HL-60 (cell line): ENCODE measurements around the gene WNT10A.

Experiments
- DNase-seq, 2 experiments: peaks; one replicate each; pipeline ENCODE4 v3.0.0-alpha.2; 2010 to 2020; ENCODE audit warnings: low read depth in 1 of 2, low spot score in 1 of 2
- H3K27ac ChIP-seq: fragments of 250-450 bp; sonication (Bioruptor Pico); replicated peaks from 2 replicates; pipeline ENCODE4 v1.5.1; 2020; ENCODE audit warnings: mild to moderate bottlenecking, moderate library complexity
- H3K27me3 ChIP-seq: fragments of 250-450 bp; sonication (Bioruptor Pico); 2 replicates; pipeline ENCODE4 v1.5.1; 2021; ENCODE audit warnings: mild to moderate bottlenecking, moderate library complexity; ENCODE audit not compliant: insufficient read depth, poor library complexity, severe bottlenecking
- H3K4me3 ChIP-seq: replicated peaks from 2 replicates; pipeline ENCODE4 v1.5.1; 2011; ENCODE audit warnings: mild to moderate bottlenecking, control low read depth, low read length; ENCODE audit not compliant: insufficient read depth
- GABPA ChIP-seq: IDR thresholded peaks from 2 replicates; pipeline ENCODE4 v1.6.1; 2012; ENCODE audit warnings: low read depth
- POLR2AphosphoS5 ChIP-seq: IDR thresholded peaks from 2 replicates; pipeline ENCODE4 v1.6.1; 2012; ENCODE audit warnings: low read depth
- SPI1 ChIP-seq: IDR thresholded peaks from 2 replicates; pipeline ENCODE4 v1.6.1; 2012; ENCODE audit warnings: low read depth, mild to moderate bottlenecking, borderline replicate concordance
- long read RNA-seq: library from polyadenylated mRNA; unstranded; transcript quantifications from one replicate; pipeline ENCODE4 v2.0.0, GENCODE V29; 2020
- TF ChIP-seq, protein P1 (sequence below): IDR thresholded peaks from one replicate; pipeline ENCODE4 v1.5.1; 2011; ENCODE audit warnings: low read length, control low read depth, inconsistent platforms; ENCODE audit not compliant: insufficient read depth
- TF ChIP-seq, protein P2 (sequence below): IDR thresholded peaks from 2 replicates; pipeline ENCODE4 v1.6.1; 2012; ENCODE audit warnings: low read depth; ENCODE audit not compliant: insufficient replicate concordance

The WNT10A gene
- long read RNA-seq = 0 reads

DNA sequence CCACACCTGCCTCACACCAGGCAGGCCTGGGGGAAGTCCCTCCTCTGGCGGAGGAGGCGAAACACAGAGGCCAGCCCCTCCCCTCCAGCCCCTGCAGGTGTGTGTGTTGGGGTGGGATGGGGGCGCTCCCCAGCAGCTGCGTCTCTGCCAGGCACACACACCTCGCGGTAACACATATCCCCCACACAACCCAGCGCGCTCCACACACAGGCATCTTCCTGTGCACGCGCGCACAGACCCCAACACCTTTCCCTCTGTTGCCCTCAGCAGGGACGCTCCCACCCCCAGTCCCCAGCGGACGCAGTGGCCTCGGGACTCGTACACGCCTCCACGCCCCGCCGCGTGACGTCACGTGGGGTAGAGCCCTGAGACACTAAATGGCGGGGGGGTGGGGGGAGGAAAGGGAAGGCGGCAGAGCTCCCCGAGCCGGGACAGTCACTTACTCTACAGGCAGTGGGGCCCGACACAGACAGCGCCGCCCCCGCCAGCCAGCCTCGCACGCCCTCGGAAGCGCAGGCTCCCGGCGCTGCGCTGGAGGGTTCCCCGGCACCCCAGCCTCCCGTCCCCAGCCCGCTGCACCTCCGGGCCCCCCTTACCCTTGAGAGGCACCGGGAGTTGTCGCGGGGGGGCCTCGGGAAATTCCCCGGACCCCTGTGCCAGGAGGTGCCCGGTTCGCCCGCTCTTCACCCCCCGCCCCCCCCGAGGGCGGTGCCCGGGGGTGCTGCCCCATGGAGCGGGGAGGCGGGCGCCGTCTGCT lies at the start of gene WNT10A:
TSS of gene WNT10A (plus strand) at position 751 of the 757 bp plus-strand sequence. CDS start 144 bp downstream, outside the sequence.
- H3K27me3 ChIP-seq = peaks cover 52% of the 10 kb centered on the region
- DNase-seq = peak in 1 of 2 experiments; percentile 43
- H3K4me3 ChIP-seq = no peak within 1 kb of the TSS
- no peak within 1 kb of the TSS for H3K27ac ChIP-seq
- TF ChIP-seq POLR2AphosphoS5 (no peak), GABPA (no peak), SPI1 (no peak)
- TF ChIP-seq, protein P1, sequence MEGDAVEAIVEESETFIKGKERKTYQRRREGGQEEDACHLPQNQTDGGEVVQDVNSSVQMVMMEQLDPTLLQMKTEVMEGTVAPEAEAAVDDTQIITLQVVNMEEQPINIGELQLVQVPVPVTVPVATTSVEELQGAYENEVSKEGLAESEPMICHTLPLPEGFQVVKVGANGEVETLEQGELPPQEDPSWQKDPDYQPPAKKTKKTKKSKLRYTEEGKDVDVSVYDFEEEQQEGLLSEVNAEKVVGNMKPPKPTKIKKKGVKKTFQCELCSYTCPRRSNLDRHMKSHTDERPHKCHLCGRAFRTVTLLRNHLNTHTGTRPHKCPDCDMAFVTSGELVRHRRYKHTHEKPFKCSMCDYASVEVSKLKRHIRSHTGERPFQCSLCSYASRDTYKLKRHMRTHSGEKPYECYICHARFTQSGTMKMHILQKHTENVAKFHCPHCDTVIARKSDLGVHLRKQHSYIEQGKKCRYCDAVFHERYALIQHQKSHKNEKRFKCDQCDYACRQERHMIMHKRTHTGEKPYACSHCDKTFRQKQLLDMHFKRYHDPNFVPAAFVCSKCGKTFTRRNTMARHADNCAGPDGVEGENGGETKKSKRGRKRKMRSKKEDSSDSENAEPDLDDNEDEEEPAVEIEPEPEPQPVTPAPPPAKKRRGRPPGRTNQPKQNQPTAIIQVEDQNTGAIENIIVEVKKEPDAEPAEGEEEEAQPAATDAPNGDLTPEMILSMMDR = no peak
- TF ChIP-seq, protein P2, sequence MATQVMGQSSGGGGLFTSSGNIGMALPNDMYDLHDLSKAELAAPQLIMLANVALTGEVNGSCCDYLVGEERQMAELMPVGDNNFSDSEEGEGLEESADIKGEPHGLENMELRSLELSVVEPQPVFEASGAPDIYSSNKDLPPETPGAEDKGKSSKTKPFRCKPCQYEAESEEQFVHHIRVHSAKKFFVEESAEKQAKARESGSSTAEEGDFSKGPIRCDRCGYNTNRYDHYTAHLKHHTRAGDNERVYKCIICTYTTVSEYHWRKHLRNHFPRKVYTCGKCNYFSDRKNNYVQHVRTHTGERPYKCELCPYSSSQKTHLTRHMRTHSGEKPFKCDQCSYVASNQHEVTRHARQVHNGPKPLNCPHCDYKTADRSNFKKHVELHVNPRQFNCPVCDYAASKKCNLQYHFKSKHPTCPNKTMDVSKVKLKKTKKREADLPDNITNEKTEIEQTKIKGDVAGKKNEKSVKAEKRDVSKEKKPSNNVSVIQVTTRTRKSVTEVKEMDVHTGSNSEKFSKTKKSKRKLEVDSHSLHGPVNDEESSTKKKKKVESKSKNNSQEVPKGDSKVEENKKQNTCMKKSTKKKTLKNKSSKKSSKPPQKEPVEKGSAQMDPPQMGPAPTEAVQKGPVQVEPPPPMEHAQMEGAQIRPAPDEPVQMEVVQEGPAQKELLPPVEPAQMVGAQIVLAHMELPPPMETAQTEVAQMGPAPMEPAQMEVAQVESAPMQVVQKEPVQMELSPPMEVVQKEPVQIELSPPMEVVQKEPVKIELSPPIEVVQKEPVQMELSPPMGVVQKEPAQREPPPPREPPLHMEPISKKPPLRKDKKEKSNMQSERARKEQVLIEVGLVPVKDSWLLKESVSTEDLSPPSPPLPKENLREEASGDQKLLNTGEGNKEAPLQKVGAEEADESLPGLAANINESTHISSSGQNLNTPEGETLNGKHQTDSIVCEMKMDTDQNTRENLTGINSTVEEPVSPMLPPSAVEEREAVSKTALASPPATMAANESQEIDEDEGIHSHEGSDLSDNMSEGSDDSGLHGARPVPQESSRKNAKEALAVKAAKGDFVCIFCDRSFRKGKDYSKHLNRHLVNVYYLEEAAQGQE = no peak

GRCh38 chr2:218831378-218831990 lies 49.2 kb upstream of the WNT10A start, which contains the start of gene PRKAG3:
Gene PRKAG3 (minus strand): TSS chr2:218831803.
- H3K27me3 ChIP-seq = no peaks in the 10 kb centered on the region
- no peak within 1 kb of the TSS for H3K4me3 ChIP-seq
- TF ChIP-seq, protein P1 = no peak
- DNase-seq = no peak
- H3K27ac ChIP-seq = no peak within 1 kb of the TSS

DNA sequence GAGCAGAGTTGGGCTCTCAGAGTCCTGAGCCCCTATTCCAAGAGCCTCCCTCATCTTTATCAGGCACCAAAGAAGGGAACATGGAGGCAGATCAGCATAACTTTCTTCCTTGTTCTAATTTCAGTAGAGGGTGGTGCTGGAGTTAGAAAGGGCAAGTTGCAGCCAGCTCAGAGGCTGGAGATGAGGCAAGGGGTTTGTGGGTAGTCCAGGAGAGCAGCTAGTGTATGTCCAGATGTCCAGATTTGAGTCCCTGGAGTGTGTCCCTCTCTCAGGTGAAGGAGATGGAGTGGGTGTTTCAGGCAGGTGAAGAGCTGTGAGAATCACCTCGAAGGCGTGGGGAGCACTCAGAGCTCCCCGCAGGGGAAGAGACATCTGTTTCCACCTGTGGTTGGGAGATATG lies 48.6 kb upstream of the WNT10A start:
- Histone ChIP-seq H3K4me3 (no peak overlapping the region), H3K27ac (no peak overlapping the region), H3K27me3 (no peaks in the 10 kb centered on the region)
- TF ChIP-seq, protein P2 = no peak
- TF ChIP-seq GABPA (no peak), POLR2AphosphoS5 (no peak), SPI1 (no peak)
- TF ChIP-seq, protein P1 = no peak
- no peak for DNase-seq
